ENCODE data around the gene RNF31.

The RNF31 gene

DNA sequence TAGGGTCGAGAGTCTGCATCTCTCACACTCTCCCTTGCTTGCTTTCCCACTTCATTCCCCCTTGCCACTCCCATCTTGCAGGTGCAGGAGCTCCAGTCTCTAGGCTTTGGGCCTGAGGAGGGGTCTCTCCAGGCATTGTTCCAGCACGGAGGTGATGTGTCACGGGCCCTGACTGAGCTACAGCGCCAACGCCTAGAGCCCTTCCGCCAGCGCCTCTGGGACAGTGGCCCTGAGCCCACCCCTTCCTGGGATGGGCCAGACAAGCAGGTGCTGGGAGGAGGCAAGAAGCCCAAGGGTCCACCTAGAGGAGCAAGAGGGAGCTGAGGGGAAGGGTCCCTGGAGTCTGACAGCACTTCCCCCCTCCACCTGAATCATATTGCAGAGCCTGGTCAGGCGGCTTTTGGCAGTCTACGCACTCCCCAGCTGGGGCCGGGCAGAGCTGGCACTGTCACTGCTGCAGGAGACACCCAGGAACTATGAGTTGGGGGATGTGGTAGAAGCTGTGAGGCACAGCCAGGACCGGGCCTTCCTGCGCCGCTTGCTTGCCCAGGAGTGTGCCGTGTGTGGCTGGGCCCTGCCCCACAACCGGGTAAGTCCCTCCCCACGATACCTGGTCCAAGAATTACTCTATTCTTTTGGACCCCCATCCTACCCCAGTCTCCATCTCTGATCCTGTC is 4.2 kb downstream of the RNF31 start:
- DNase-seq (ENCODE audit: low read depth) = no peak
- TF ChIP-seq, protein P1, sequence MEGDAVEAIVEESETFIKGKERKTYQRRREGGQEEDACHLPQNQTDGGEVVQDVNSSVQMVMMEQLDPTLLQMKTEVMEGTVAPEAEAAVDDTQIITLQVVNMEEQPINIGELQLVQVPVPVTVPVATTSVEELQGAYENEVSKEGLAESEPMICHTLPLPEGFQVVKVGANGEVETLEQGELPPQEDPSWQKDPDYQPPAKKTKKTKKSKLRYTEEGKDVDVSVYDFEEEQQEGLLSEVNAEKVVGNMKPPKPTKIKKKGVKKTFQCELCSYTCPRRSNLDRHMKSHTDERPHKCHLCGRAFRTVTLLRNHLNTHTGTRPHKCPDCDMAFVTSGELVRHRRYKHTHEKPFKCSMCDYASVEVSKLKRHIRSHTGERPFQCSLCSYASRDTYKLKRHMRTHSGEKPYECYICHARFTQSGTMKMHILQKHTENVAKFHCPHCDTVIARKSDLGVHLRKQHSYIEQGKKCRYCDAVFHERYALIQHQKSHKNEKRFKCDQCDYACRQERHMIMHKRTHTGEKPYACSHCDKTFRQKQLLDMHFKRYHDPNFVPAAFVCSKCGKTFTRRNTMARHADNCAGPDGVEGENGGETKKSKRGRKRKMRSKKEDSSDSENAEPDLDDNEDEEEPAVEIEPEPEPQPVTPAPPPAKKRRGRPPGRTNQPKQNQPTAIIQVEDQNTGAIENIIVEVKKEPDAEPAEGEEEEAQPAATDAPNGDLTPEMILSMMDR (IDR thresholded peaks at IDR 0.05; ENCODE audit: low read length, missing control alignments) = no peak
- no peak overlapping the region for H3K4me3 ChIP-seq (replicated peaks; ENCODE audit: low read depth, low read length)

DNA sequence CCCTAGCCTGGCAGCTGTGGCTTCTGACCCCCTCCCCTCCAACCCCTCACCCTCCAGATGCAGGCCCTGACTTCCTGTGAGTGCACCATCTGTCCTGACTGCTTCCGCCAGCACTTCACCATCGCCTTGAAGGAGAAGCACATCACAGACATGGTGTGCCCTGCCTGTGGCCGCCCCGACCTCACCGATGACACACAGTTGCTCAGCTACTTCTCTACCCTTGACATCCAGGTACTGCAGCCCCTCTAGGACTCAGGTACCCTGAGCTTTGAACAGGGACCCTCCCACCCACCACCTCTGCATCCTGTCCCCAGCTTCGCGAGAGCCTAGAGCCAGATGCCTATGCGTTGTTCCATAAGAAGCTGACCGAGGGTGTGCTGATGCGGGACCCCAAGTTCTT is 7.8 kb downstream of the RNF31 start:
- DNase-seq (ENCODE audit: low read depth) = no peak
- no peak overlapping the region for H3K4me3 ChIP-seq (replicated peaks; ENCODE audit: low read depth, low read length)
- TF ChIP-seq, protein P1 (IDR thresholded peaks at IDR 0.05; ENCODE audit: low read length, missing control alignments) = no peak

DNA sequence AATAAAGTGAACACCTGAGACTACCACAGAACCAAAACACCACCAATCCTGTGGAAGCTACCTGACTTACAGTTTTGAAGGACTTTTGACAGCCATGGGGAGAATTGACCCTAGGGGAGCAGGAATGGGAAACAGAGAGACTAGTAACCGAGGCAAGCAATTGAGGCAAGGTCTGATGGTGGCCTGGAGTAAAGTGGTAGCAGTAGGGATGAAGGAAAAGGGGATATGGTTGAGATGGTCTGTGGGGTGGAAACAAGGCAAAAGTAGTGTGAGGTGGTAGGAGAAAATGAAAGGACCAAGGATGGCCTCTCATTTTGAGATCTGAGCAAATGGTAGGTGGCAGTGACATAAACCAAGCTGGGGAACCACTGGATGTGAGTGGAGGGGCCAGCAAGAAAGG is 9.5 kb downstream of the RNF31 start:
- DNase-seq (ENCODE audit: low read depth) = no peak
- no peak overlapping the region for H3K4me3 ChIP-seq (replicated peaks; ENCODE audit: low read depth, low read length)
- TF ChIP-seq, protein P1 (IDR thresholded peaks at IDR 0.05; ENCODE audit: low read length, missing control alignments) = no peak

DNA sequence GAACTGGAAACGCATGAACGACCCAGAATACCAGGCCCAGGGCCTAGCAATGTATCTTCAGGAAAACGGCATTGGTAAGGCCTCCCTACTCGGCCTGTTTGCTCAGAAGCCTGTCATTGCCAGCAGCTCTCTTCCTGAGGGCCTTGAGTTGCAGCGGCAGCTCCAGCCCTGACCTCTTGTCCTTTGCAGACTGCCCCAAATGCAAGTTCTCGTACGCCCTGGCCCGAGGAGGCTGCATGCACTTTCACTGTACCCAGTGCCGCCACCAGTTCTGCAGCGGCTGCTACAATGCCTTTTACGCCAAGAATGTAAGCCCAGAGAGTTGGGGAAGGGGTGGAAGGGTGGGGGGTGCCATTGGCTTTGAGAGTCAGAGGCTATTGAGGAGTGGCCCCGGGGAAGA is 10.0 kb downstream of the RNF31 start:
- H3K4me3 ChIP-seq (replicated peaks; ENCODE audit: low read depth, low read length) = no peak overlapping the region
- DNase-seq (ENCODE audit: low read depth) = no peak
- TF ChIP-seq, protein P1 (IDR thresholded peaks at IDR 0.05; ENCODE audit: low read length, missing control alignments) = no peak

DNA sequence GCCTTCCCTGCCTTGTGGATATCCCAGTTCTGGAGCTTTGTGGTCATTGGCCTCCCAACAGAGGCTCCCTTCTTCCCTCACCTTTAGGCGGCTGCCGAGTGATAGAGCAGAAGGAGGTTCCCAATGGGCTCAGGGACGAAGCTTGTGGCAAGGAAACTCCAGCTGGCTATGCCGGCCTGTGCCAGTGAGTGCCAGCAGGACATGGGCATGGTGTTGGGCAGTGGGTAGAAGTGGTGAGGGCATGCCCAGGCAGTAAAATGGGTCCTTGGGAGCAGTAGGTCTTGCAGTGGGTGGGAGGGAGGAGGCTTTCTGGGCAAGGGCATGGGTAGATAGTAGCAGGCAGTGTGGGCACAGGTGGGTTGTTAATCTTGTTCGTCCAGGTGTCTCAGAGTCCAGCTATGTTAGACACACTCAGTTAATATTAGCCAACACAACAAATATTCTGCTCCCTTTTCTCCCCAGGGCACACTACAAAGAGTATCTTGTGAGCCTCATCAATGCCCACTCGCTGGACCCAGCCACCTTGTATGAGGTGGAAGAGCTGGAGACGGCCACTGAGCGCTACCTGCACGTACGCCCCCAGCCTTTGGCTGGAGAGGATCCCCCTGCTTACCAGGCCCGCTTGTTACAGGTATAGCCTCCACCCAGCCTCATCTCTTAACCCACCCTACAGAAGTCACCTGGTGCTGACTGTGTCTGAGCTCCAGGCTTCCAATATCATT is 12.6 kb downstream of the RNF31 start:
- no peak overlapping the region for H3K4me3 ChIP-seq (replicated peaks; ENCODE audit: low read depth, low read length)

DNA sequence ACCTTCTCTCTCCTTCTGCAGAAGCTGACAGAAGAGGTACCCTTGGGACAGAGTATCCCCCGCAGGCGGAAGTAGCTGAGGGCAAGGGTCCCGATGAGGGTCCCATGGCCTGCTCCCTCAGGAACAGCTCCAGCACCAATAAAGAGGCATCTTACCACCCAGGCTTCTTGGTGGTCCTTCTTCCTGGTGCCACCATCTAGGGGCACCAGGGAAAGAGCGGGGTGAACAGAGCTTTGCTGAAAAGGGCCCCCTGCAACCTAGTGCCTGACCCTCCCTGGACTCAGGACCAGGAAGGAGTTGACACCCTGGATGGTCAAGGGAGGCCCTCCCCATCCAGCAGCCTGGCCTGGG is 13.2 kb downstream of the RNF31 start:
- TF ChIP-seq, protein P1 (IDR thresholded peaks at IDR 0.05; ENCODE audit: low read length, missing control alignments) = no peak
- H3K4me3 ChIP-seq (replicated peaks; ENCODE audit: low read depth, low read length) = no peak overlapping the region
- DNase-seq (ENCODE audit: low read depth) = no peak

More for the DNA sequence above, 12.6 kb downstream of the RNF31 start:
- DNase-seq (ENCODE audit: low read depth) = no peak
- TF ChIP-seq, protein P1 (IDR thresholded peaks at IDR 0.05; ENCODE audit: low read length, missing control alignments) = no peak
